Gastroesophageal sphincter (tissue), 4 donors: Measurements from ENCODE around the gene RAP1GAP2. TPM values are rescaled to one million over a fixed set of nuclear protein-coding genes. Genes with fewer than 3 reads are reported as not detected.

Experiments
- ATAC-seq: fragments of 150-250 bp; one replicate; pipeline ENCODE4 v1.9.1; 2016; ENCODE audit warnings: mild to moderate bottlenecking, moderate library complexity
- H3K27ac ChIP-seq, 4 donors: fragments of 200-600 bp; sonication (generic) in 3 of 4; 1 replicate in 3 of 4; 2 replicates in 1 of 4; pipeline ENCODE4 v1.5.1; 2016 to 2019
- H3K27me3 ChIP-seq: fragments of 200-600 bp; sonication (generic); one replicate; pipeline ENCODE4 v1.5.1; 2019
- H3K36me3 ChIP-seq, 2 donors: fragments of 200-600 bp; sonication (generic); one replicate each; pipeline ENCODE4 v1.5.1; 2019; ENCODE audit warnings: control low read depth in 1 of 2
- H3K4me1 ChIP-seq, 3 donors: fragments of 200-600 bp; sonication (generic); 1 replicate in 2 of 3; 2 replicates in 1 of 3; pipeline ENCODE4 v1.5.1; 2016 to 2019; ENCODE audit warnings: control low read depth in 2 of 3
- H3K4me3 ChIP-seq, 2 donors: fragments of 200-600 bp; sonication (generic); one replicate each; pipeline ENCODE4 v1.5.1; 2019; ENCODE audit warnings: mild to moderate bottlenecking in 1 of 2, moderate library complexity in 1 of 2
- H3K9me3 ChIP-seq, 3 donors: fragments of 200-600 bp; sonication (generic); one replicate each; pipeline ENCODE4 v1.5.1; 2017 to 2019; ENCODE audit warnings: control low read depth in 2 of 3
- CTCF ChIP-seq, 4 experiments: fragments of 200-600 bp in 2 of 4; fragments of 450-650 bp in 2 of 4; sonication (generic) in 1 of 4; IDR thresholded peaks; one replicate each; pipeline ENCODE4 v1.5.1; 2017 to 2019; ENCODE audit warnings: antibody characterized with exemption in 4 of 4, mild to moderate bottlenecking in 2 of 4, moderate library complexity in 2 of 4
- EP300 ChIP-seq: sonication (generic); formaldehyde crosslinking; IDR thresholded peaks from one replicate; pipeline ENCODE4 v1.6.1; 2017; ENCODE audit warnings: antibody characterized with exemption, mild to moderate bottlenecking
- POLR2A ChIP-seq, 2 donors: fragments of 450-650 bp; IDR thresholded peaks; one replicate each; pipeline ENCODE4 v1.6.1; 2017; ENCODE audit warnings: antibody characterized with exemption in 2 of 2, mild to moderate bottlenecking in 2 of 2, moderate library complexity in 1 of 2
- POLR2AphosphoS5 ChIP-seq: sonication (generic); formaldehyde crosslinking; IDR thresholded peaks from one replicate; pipeline ENCODE4 v1.6.1; 2017; ENCODE audit warnings: antibody characterized with exemption
- WGBS, 2 donors: methylation state at CpG; one replicate each; pipeline ENCODE4 v1.1.5; 2018; ENCODE audit warnings: low coverage in 1 of 2; 5-methylcytosine and 5-hydroxymethylcytosine counted together
- total RNA-seq, 4 donors: library from RNA; depleted of rRNA; stranded (reverse); fragments of >200 nt; gene quantifications; one replicate each; pipeline ENCODE4 v1.1.0, GENCODE V29; 2016

The RAP1GAP2 gene
- total RNA-seq, 4 donors from 2014 or later: 8.8 to 19.5 (median 11.3) TPM

- Histone ChIP-seq H3K27ac (no peak overlapping the region), H3K9me3 (no peaks in the 10 kb centered on the region), H3K27me3 (no peaks in the 10 kb centered on the region), H3K4me1 (no peaks in the 10 kb centered on the region), H3K4me3 (no peak overlapping the region), H3K36me3 (no peaks in the 10 kb centered on the region)
- WGBS, 2 donors: 85 to 87% methylated on average over 11 of the region's 13 CpGs
- no peak for ATAC-seq
- TF ChIP-seq POLR2AphosphoS5 (no peak), EP300 (no peak), CTCF (IDR thresholded peaks at IDR 0.05) (no peak), POLR2A (IDR thresholded peaks at IDR 0.05) (no peak)
Measured at GRCh38 chr17:2875608-2876007, 79.4 kb downstream of the RAP1GAP2 start.

GRCh38 chr17:2876467-2876866 is 80.2 kb downstream of the RAP1GAP2 start:
- H3K27me3 ChIP-seq: no peaks in the 10 kb centered on the region
- no peaks in the 10 kb centered on the region for H3K36me3 ChIP-seq
- TF ChIP-seq CTCF (IDR thresholded peaks at IDR 0.05): no peak
- no peak for TF ChIP-seq EP300
- TF ChIP-seq POLR2A (IDR thresholded peaks at IDR 0.05): no peak
- TF ChIP-seq POLR2AphosphoS5: no peak
- H3K9me3 ChIP-seq: no peaks in the 10 kb centered on the region
- WGBS, 2 donors: 66 to 87% methylated on average over 3 to 6 of the region's 6 CpGs
- H3K27ac ChIP-seq: no peak overlapping the region
- H3K4me3 ChIP-seq: no peak overlapping the region
- ATAC-seq: no peak
- no peaks in the 10 kb centered on the region for H3K4me1 ChIP-seq

- no CpG with 5 or more reads among the region's 16 CpGs for WGBS, 2 donors
- TF ChIP-seq EP300: no peak
- TF ChIP-seq POLR2A (IDR thresholded peaks at IDR 0.05): no peak
- no peak for TF ChIP-seq POLR2AphosphoS5
- TF ChIP-seq CTCF (IDR thresholded peaks at IDR 0.05): no peak
- no peaks in the 10 kb centered on the region for H3K27me3 ChIP-seq
- H3K36me3 ChIP-seq: no peaks in the 10 kb centered on the region
- no peaks in the 10 kb centered on the region for H3K9me3 ChIP-seq
- ATAC-seq: no peak
- no peaks in the 10 kb centered on the region for H3K4me1 ChIP-seq
- no peak overlapping the region for H3K4me3 ChIP-seq
- H3K27ac ChIP-seq: no peak overlapping the region
Measured at GRCh38 chr17:2878751-2879254, 82.6 kb downstream of the RAP1GAP2 start.

GRCh38 chr17:2880050-2880449 is 83.8 kb downstream of the RAP1GAP2 start:
- no peak for ATAC-seq

More at GRCh38 chr17:2880050-2880449, 83.8 kb downstream of the RAP1GAP2 start:
- no peaks in the 10 kb centered on the region for H3K36me3 ChIP-seq
- H3K4me1 ChIP-seq: no peaks in the 10 kb centered on the region
- no peak overlapping the region for H3K27ac ChIP-seq
- no peaks in the 10 kb centered on the region for H3K27me3 ChIP-seq
- TF ChIP-seq POLR2A (IDR thresholded peaks at IDR 0.05) (no peak), EP300 (no peak), CTCF (IDR thresholded peaks at IDR 0.05) (no peak), POLR2AphosphoS5 (no peak)
- H3K4me3 ChIP-seq: no peak overlapping the region
- WGBS, 2 donors: 50 to 77% methylated on average over 3 to 7 of the region's 8 CpGs
- no peaks in the 10 kb centered on the region for H3K9me3 ChIP-seq
